CD4-positive, alpha-beta T cell (primary cell): ENCODE results near the gene SORCS2. TPM values are rescaled to one million over a fixed set of nuclear protein-coding genes. Genes with fewer than 3 reads are reported as not detected.

ENCODE experiments used
- ATAC-seq: fragments of 200-7000 bp; cut with Tn5 transposase; one replicate; pipeline ENCODE4 v1.10.0; 2022; ENCODE audit warnings: mild to moderate bottlenecking; ENCODE audit not compliant: poor library complexity
- CTCF ChIA-PET: fragments of 350-600 bp; sonication (Branson Sonifier 250); formaldehyde crosslinking; loops from one replicate; lab custom pipeline; 2021; ENCODE audit warnings: antibody characterized with exemption, inconsistent platforms; lab: Charles Lee
- POLR2A ChIA-PET: fragments of 350-600 bp; sonication (Branson Sonifier 250); formaldehyde crosslinking; loops from one replicate; lab custom pipeline; 2021; ENCODE audit warnings: antibody characterized with exemption, inconsistent platforms; lab: Charles Lee
- DNase-seq, 14 experiments: peaks; one replicate each; pipeline ENCODE4 v3.0.0-alpha.2; 2013 to 2020; ENCODE audit warnings: mixed read lengths in 2 of 14
- H3K27ac ChIP-seq, 2 donors: one replicate each; pipeline versions ENCODE4 v1.5.1 to v1.7.0; 2013; ENCODE audit warnings: low read length in 2 of 2, low read depth in 1 of 2, mild to moderate bottlenecking in 1 of 2
- H3K27me3 ChIP-seq, 2 experiments: 1 replicate in 1 of 2; 2 replicates in 1 of 2; pipeline versions ENCODE4 v1.6.1 to v1.7.0; 2013; ENCODE audit warnings: low read length in 2 of 2, control low read depth in 1 of 2, mild to moderate bottlenecking in 1 of 2, moderate library complexity in 1 of 2; ENCODE audit not compliant: insufficient read depth in 2 of 2, control insufficient read depth in 1 of 2
- H3K36me3 ChIP-seq: one replicate; pipeline ENCODE4 v1.6.1; 2013; ENCODE audit warnings: low read length, control low read depth; ENCODE audit not compliant: insufficient read depth
- H3K4me1 ChIP-seq: one replicate; pipeline ENCODE4 v1.6.1; 2013; ENCODE audit warnings: low read length, control low read depth; ENCODE audit not compliant: insufficient read depth
- H3K4me3 ChIP-seq: one replicate; pipeline ENCODE4 v1.5.1; 2013; ENCODE audit warnings: mild to moderate bottlenecking, low read length, moderate library complexity
- H3K9me3 ChIP-seq, 2 experiments: 1 replicate in 1 of 2; 2 replicates in 1 of 2; pipeline versions ENCODE4 v1.6.1 to v1.7.0; 2013; ENCODE audit warnings: low read length in 2 of 2, mild to moderate bottlenecking in 2 of 2, control low read depth in 1 of 2, moderate library complexity in 1 of 2; ENCODE audit not compliant: control insufficient read depth in 1 of 2, insufficient read depth in 1 of 2
- H3K27ac Mint-ChIP-seq: one replicate; pipeline ENCODE4 v1.8.0; 2020; ENCODE audit warnings: mixed read lengths
- H3K27me3 Mint-ChIP-seq: one replicate; pipeline ENCODE4 v1.8.0; 2021; ENCODE audit warnings: mixed read lengths
- H3K36me3 Mint-ChIP-seq: one replicate; pipeline ENCODE4 v1.8.0; 2021; ENCODE audit warnings: low read depth, mixed read lengths
- H3K4me1 Mint-ChIP-seq: one replicate; pipeline ENCODE4 v1.8.0; 2021; ENCODE audit warnings: low read depth, mixed read lengths
- H3K4me3 Mint-ChIP-seq: one replicate; pipeline ENCODE4 v1.8.0; 2020; ENCODE audit warnings: mild to moderate bottlenecking, mixed read lengths
- H3K9me3 Mint-ChIP-seq: one replicate; pipeline ENCODE4 v1.8.0; 2020; ENCODE audit warnings: mixed read lengths
- CTCF ChIP-seq: fragments of 200-600 bp; IDR thresholded peaks from one replicate; pipeline ENCODE4 v1.8.0; 2022; ENCODE audit warnings: antibody characterized with exemption, mild to moderate bottlenecking
- intact Hi-C, 2 experiments: fragments of 100-400 bp; cut with DNase I in 1 of 2; cut with micrococcal nuclease in 1 of 2; formaldehyde crosslinking; loops; one replicate each; pipeline versions ENCODE4 v1.15.1 to v1.9.0; 2023 to 2025; cut with DNase I, micrococcal nuclease
- total RNA-seq, 174 experiments: library from RNA in 2 of 174; stranded (reverse) in 2 of 174; gene quantifications; one replicate each; pipeline ENCODE4 v1.2.3 and lab custom pipeline; 2021 to 2026

Gene SORCS2
- total RNA-seq, 2 experiments from 2014 or later, result not detected

- no peaks in the 10 kb centered on the region for H3K9me3 Mint-ChIP-seq
- H3K4me1 Mint-ChIP-seq, result no peaks in the 10 kb centered on the region
- H3K27ac Mint-ChIP-seq, result no peak overlapping the region
- Histone ChIP-seq H3K27ac (no peak overlapping the region), H3K36me3 (no peaks in the 10 kb centered on the region), H3K9me3 (peaks cover 0 to 9% of the 10 kb centered on the region in 2 experiments), H3K4me1 (no peaks in the 10 kb centered on the region), H3K27me3 (peaks cover 0 to 3% of the 10 kb centered on the region in 2 experiments), H3K4me3 (no peak overlapping the region)
- ChIA-PET CTCF (no interaction called here), POLR2A (no interaction called here)
- no peak overlapping the region for H3K4me3 Mint-ChIP-seq
- no peak for TF ChIP-seq CTCF
- no peaks in the 10 kb centered on the region for H3K36me3 Mint-ChIP-seq
- no peaks in the 10 kb centered on the region for H3K27me3 Mint-ChIP-seq
- ATAC-seq, result no peak
- DNase-seq, result no peak
- intact Hi-C loops, result no loop called here
Measured at GRCh38 chr4:7266525-7267292, 74.4 kb downstream of the SORCS2 start.

- ChIA-PET CTCF (no interaction called here), POLR2A (no interaction called here)
- Mint-ChIP-seq H3K4me3 (no peak overlapping the region), H3K27me3 (no peaks in the 10 kb centered on the region), H3K4me1 (no peaks in the 10 kb centered on the region), H3K27ac (no peak overlapping the region), H3K9me3 (no peaks in the 10 kb centered on the region), H3K36me3 (no peaks in the 10 kb centered on the region)
- DNase-seq, result no peak
- ATAC-seq, result no peak
- Histone ChIP-seq H3K36me3 (no peaks in the 10 kb centered on the region), H3K4me3 (no peak overlapping the region), H3K27me3 (no peaks in the 10 kb centered on the region), H3K9me3 (peaks cover 0 to 9% of the 10 kb centered on the region in 2 experiments), H3K4me1 (no peaks in the 10 kb centered on the region), H3K27ac (no peak overlapping the region)
- TF ChIP-seq CTCF, result no peak
- intact Hi-C loops, result no loop called here
Measured at GRCh38 chr4:7267829-7268228, 75.5 kb downstream of the SORCS2 start.

- Histone ChIP-seq H3K27me3 (no peaks in the 10 kb centered on the region), H3K9me3 (peaks cover 0 to 3% of the 10 kb centered on the region in 2 experiments), H3K4me3 (no peak overlapping the region), H3K27ac (no peak overlapping the region), H3K4me1 (no peaks in the 10 kb centered on the region), H3K36me3 (no peaks in the 10 kb centered on the region)
- ChIA-PET POLR2A (no interaction called here), CTCF (no interaction called here)
- TF ChIP-seq CTCF, result no peak
- intact Hi-C loops, result no loop called here
- H3K4me1 Mint-ChIP-seq, result no peaks in the 10 kb centered on the region
- H3K9me3 Mint-ChIP-seq, result no peaks in the 10 kb centered on the region
- no peaks in the 10 kb centered on the region for H3K36me3 Mint-ChIP-seq
- ATAC-seq, result no peak
- H3K27ac Mint-ChIP-seq, result no peak overlapping the region
- no peaks in the 10 kb centered on the region for H3K27me3 Mint-ChIP-seq
- DNase-seq, result no peak
- no peak overlapping the region for H3K4me3 Mint-ChIP-seq
Measured at GRCh38 chr4:7268941-7269340, 76.6 kb downstream of the SORCS2 start.
